ENCODE measurements around the gene TGOLN2.

- peak; percentile 7; the same call in 1 of the 2 replicates for TF ChIP-seq EP300 (IDR thresholded peaks at IDR 0.05; ENCODE audit: borderline replicate concordance)
- no peak for TF ChIP-seq TEAD4 (IDR thresholded peaks at IDR 0.05)
- peak; percentile 47; the same call in 1 of the 2 replicates for TF ChIP-seq NFIC (IDR thresholded peaks at IDR 0.05)
- no peak for TF ChIP-seq EGR1 (IDR thresholded peaks at IDR 0.05)
- TF ChIP-seq USF1 (IDR thresholded peaks at IDR 0.05) = peak; percentile 89
- no peak for TF ChIP-seq CREB1 (IDR thresholded peaks at IDR 0.05; ENCODE audit: low read depth)
- 0 out of 2 replicates have a peak, but pooled peaks have one; percentile 6 for TF ChIP-seq YY1 (IDR thresholded peaks at IDR 0.05; ENCODE audit: low read depth)
- TF ChIP-seq TCF12 (IDR thresholded peaks at IDR 0.05; ENCODE audit: low read depth) = no peak; the same call in 1 of the 2 replicates
- TF ChIP-seq CEBPB (IDR thresholded peaks at IDR 0.05) = no peak
- TF ChIP-seq REST (IDR thresholded peaks at IDR 0.05; ENCODE audit: low read depth) = no peak
- TF ChIP-seq TAF1 (IDR thresholded peaks at IDR 0.05; ENCODE audit: low read depth) = no peak; the same call in 1 of the 2 replicates
These were observed 18.8 kb downstream of the TGOLN2 start for GRCh38 chr2:85308896-85309555.
